ENCODE results near the gene NOL3.
A peak's percentile ranks its signal among the peaks of the same experiment; 100 is the strongest.

- TF ChIP-seq CTCF (IDR thresholded peaks at IDR 0.05) (no peak), POLR2A (IDR thresholded peaks at IDR 0.05) (peak in 1 of 2 donors; percentile 3)
These were observed 6.3 kb upstream of the NOL3 start for GRCh38 chr16:67163999-67164558.
